Tibial nerve (tissue), 3 donors: ENCODE measurements around the gene PHF23.

Experiments used
- POLR2A ChIP-seq, 2 donors: fragments of 450-650 bp; IDR thresholded peaks; one replicate each; pipeline ENCODE4 v1.6.1; 2017; ENCODE audit warnings: antibody characterized with exemption in 2 of 2, mild to moderate bottlenecking in 2 of 2, moderate library complexity in 2 of 2
- TF ChIP-seq, protein P1 (sequence below), 5 experiments: fragments of 200-600 bp in 3 of 5; fragments of 450-650 bp in 2 of 5; sonication (generic) in 3 of 5; IDR thresholded peaks; one replicate each; pipeline ENCODE4 v1.5.1; 2016 to 2019; ENCODE audit warnings: antibody characterized with exemption in 5 of 5, mild to moderate bottlenecking in 3 of 5, moderate library complexity in 2 of 5

DNA sequence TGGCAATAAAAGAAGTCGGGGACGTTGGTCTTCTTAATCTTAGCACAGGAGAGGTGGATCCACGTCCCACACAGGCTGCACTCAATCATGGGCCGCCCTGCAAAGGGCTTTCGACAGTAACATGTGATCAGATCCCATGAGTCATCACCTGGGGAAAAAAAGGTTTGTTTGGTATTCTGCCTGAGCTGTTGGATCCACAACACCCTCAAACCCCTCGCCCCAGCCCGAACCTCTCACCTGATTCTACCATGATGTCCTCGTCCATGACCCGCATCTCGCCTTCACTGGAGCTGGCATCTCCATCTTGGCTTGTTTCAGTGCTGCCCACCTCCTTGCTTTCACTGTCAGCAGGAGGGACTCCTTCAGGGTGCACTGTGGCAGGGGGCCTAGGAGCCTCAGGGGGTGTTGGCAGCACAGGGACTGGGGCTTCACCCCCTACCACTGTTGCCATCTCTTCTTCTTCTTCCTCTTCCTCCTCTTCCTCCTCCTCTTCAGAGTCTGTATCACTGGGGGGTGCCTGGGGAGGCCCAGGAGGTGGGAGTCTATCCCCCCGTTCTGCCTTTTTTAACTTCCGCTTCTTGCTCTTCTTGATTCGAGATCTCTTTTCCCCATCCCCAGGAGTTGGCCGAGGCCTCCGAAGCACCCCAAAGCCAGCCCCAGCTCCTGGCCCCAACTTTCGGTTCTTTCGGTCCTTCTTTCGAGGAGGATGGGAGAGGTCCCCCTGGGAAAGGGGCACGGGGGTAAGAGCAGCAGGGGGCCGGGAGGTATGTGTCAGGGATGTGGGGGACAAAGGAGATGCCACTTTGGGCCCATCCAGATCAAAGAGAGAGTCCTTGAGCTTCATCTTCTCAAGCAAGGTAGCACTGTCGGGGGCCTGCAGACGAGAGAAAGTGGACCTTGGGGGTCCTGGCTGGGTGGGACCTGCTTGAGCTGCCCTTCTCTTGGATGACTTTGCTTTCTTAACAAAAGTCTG is 3.3 kb downstream of the PHF23 start:
- TF ChIP-seq, protein P1, sequence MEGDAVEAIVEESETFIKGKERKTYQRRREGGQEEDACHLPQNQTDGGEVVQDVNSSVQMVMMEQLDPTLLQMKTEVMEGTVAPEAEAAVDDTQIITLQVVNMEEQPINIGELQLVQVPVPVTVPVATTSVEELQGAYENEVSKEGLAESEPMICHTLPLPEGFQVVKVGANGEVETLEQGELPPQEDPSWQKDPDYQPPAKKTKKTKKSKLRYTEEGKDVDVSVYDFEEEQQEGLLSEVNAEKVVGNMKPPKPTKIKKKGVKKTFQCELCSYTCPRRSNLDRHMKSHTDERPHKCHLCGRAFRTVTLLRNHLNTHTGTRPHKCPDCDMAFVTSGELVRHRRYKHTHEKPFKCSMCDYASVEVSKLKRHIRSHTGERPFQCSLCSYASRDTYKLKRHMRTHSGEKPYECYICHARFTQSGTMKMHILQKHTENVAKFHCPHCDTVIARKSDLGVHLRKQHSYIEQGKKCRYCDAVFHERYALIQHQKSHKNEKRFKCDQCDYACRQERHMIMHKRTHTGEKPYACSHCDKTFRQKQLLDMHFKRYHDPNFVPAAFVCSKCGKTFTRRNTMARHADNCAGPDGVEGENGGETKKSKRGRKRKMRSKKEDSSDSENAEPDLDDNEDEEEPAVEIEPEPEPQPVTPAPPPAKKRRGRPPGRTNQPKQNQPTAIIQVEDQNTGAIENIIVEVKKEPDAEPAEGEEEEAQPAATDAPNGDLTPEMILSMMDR (IDR thresholded peaks at IDR 0.05), result no peak
- TF ChIP-seq POLR2A (IDR thresholded peaks at IDR 0.05), result no peak
